ENCODE data around the gene KDM5B. TPM values are rescaled to one million over a fixed set of nuclear protein-coding genes. Genes with fewer than 3 reads are reported as not detected.
"Not testable (repeated sequence)": the region's sequence is repeated elsewhere in the genome, so short reads cannot be mapped to it uniquely, and the experiment has no call there.

Gene KDM5B
- total and polyA plus RNA-seq, 4 experiments from 2014 or later: 6.5 to 64.6 (median 39.4) TPM

- peaks cover 61 to 81% of the 10 kb centered on the region in 2 donors for H3K36me3 Mint-ChIP-seq
- H3K27me3 ChIP-seq (ENCODE audit: insufficient read depth, low read length); intact Hi-C loops (cut with micrococcal nuclease); H3K4me1 Mint-ChIP-seq; DNase-seq; H3K27me3 Mint-ChIP-seq; H3K9me3 Mint-ChIP-seq; CTCF ChIA-PET (ENCODE audit: partially characterized antibody); H3K4me1 ChIP-seq (ENCODE audit: insufficient read depth, low read length); H3K27ac ChIP-seq (ENCODE audit: low read depth, low read length); H3K9me3 ChIP-seq (ENCODE audit: control insufficient read depth in 1 of 2, low read length in 2 of 2); H3K4me3 ChIP-seq (ENCODE audit: low read length in 2 of 2); POLR2A ChIA-PET (ENCODE audit: partially characterized antibody); H3K4me3 Mint-ChIP-seq: not testable (repeated sequence)
- peak overlapping the region in 2 of 7 donors; percentile 29 to 48 for H3K27ac Mint-ChIP-seq
- H3K36me3 ChIP-seq (ENCODE audit: insufficient read depth, low read length): peaks cover 51% of the 10 kb centered on the region
Observed at GRCh38 chr1:202744770-202745169, 63.5 kb downstream of the KDM5B start.

DNA sequence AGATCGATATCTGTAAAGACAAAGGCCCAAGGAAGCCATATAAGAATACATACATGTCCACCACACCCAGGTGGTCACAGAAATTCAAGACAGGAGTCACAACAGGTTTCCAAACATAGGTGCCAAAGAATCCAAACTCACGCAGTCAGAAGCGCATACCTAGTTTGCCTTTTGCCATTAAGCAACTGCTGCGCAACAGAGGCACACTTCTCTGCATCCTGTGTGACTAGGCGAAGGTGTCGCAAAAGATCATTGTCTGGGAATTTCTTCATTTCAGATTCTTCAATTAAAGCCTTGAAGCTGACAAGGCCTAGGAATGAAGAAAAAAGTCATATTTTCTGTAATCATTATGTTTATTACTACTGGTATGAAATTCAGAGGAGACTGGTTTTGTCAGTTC lies 65.7 kb downstream of the KDM5B start:
- H3K9me3 ChIP-seq (ENCODE audit: control insufficient read depth in 1 of 2, low read length in 2 of 2): no peaks in the 10 kb centered on the region
- Mint-ChIP-seq H3K4me3 (no peak overlapping the region), H3K36me3 (peaks cover 64 to 76% of the 10 kb centered on the region in 2 donors), H3K9me3 (peaks cover 0 to 5% (median 0%) of the 10 kb centered on the region in 8 donors), H3K27ac (no peak overlapping the region), H3K27me3 (no peaks in the 10 kb centered on the region), H3K4me1 (no peaks in the 10 kb centered on the region)
- intact Hi-C loops (cut with micrococcal nuclease): no loop called here
- no peak overlapping the region for H3K27ac ChIP-seq (ENCODE audit: low read depth, low read length)
- H3K4me3 ChIP-seq (ENCODE audit: low read length in 2 of 2): no peak overlapping the region
- peaks cover 40% of the 10 kb centered on the region for H3K36me3 ChIP-seq (ENCODE audit: insufficient read depth, low read length)
- no peaks in the 10 kb centered on the region for H3K27me3 ChIP-seq (ENCODE audit: insufficient read depth, low read length)
- ChIA-PET CTCF (ENCODE audit: partially characterized antibody) (no interaction called here), POLR2A (ENCODE audit: partially characterized antibody) (no interaction called here)
- no peak for DNase-seq
- no peaks in the 10 kb centered on the region for H3K4me1 ChIP-seq (ENCODE audit: insufficient read depth, low read length)

- ChIA-PET CTCF (ENCODE audit: partially characterized antibody) (interaction anchor here (0.6 to 2.8 kb wide), 2 partner anchors 14 to 121 kb away, joined by 3 to 13 read pairs; no protein-coding TSS in a partner anchor), POLR2A (ENCODE audit: partially characterized antibody) (no interaction called here)
- Histone ChIP-seq H3K4me3 (ENCODE audit: low read length in 2 of 2) (no peak overlapping the region), H3K27ac (ENCODE audit: low read depth, low read length) (no peak overlapping the region), H3K4me1 (ENCODE audit: insufficient read depth, low read length) (no peaks in the 10 kb centered on the region), H3K9me3 (ENCODE audit: control insufficient read depth in 1 of 2, low read length in 2 of 2) (no peaks in the 10 kb centered on the region), H3K36me3 (ENCODE audit: insufficient read depth, low read length) (peaks cover 54% of the 10 kb centered on the region), H3K27me3 (ENCODE audit: insufficient read depth, low read length) (no peaks in the 10 kb centered on the region)
- intact Hi-C loops (cut with micrococcal nuclease): no loop called here
- H3K4me3 Mint-ChIP-seq: no peak overlapping the region
- no peaks in the 10 kb centered on the region for H3K9me3 Mint-ChIP-seq
- no peaks in the 10 kb centered on the region for H3K4me1 Mint-ChIP-seq
- H3K27ac Mint-ChIP-seq: no peak overlapping the region
- no peak for DNase-seq
- no peaks in the 10 kb centered on the region for H3K27me3 Mint-ChIP-seq
- H3K36me3 Mint-ChIP-seq: peaks cover 63 to 91% of the 10 kb centered on the region in 2 donors
Observed at GRCh38 chr1:202733251-202733650, 75.0 kb downstream of the KDM5B start.

GRCh38 chr1:202728951-202729350 lies 79.3 kb downstream of the KDM5B start:
- Mint-ChIP-seq H3K4me3 (no peak overlapping the region), H3K27ac (no peak overlapping the region), H3K36me3 (peaks cover 49 to 77% of the 10 kb centered on the region in 2 donors), H3K9me3 (no peaks in the 10 kb centered on the region), H3K27me3 (no peaks in the 10 kb centered on the region), H3K4me1 (no peaks in the 10 kb centered on the region)
- Histone ChIP-seq H3K27ac (ENCODE audit: low read depth, low read length) (no peak overlapping the region), H3K36me3 (ENCODE audit: insufficient read depth, low read length) (peaks cover 47% of the 10 kb centered on the region), H3K9me3 (ENCODE audit: control insufficient read depth in 1 of 2, low read length in 2 of 2) (no peaks in the 10 kb centered on the region), H3K27me3 (ENCODE audit: insufficient read depth, low read length) (no peaks in the 10 kb centered on the region), H3K4me1 (ENCODE audit: insufficient read depth, low read length) (no peaks in the 10 kb centered on the region), H3K4me3 (ENCODE audit: low read length in 2 of 2) (no peak overlapping the region)
- ChIA-PET CTCF (ENCODE audit: partially characterized antibody) (interaction anchor here (1.3 to 2.4 kb wide), 3 partner anchors 10 to 265 kb away, joined by 3 to 13 read pairs (median 9); no protein-coding TSS in a partner anchor), POLR2A (ENCODE audit: partially characterized antibody) (no interaction called here)
- no peak for DNase-seq
- intact Hi-C loops (cut with micrococcal nuclease): no loop called here

DNA sequence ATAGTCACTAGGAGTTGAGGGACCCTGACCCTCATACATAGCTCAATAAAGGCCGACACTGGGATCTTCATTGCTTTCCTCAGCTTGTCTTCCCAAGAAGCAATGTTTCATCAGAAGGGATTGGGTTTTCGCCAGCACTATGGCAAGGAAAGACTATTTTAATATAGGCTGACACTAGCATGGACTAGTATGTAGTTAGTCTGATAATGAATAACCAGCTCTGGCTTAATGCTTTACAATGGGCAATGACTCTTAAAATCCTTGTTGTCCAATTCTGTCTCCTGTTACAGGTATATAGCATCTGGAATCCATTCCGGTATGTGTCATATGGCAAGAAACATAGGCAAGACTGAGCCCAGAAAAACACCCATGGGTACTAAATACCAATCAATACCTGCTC lies 82.7 kb downstream of the KDM5B start:
- intact Hi-C loops (cut with micrococcal nuclease): no loop called here
- Mint-ChIP-seq H3K27ac (peak overlapping the region in 2 of 7 donors; percentile 23 to 44), H3K36me3 (peaks cover 31 to 44% of the 10 kb centered on the region in 2 donors), H3K9me3 (no peaks in the 10 kb centered on the region), H3K4me1 (no peaks in the 10 kb centered on the region), H3K4me3 (no peak overlapping the region), H3K27me3 (no peaks in the 10 kb centered on the region)
- POLR2A ChIA-PET (ENCODE audit: partially characterized antibody): no interaction called here
- Histone ChIP-seq H3K27me3 (ENCODE audit: insufficient read depth, low read length) (no peaks in the 10 kb centered on the region), H3K27ac (ENCODE audit: low read depth, low read length) (no peak overlapping the region), H3K9me3 (ENCODE audit: control insufficient read depth in 1 of 2, low read length in 2 of 2) (no peaks in the 10 kb centered on the region), H3K4me1 (ENCODE audit: insufficient read depth, low read length) (no peaks in the 10 kb centered on the region), H3K4me3 (ENCODE audit: low read length in 2 of 2) (no peak overlapping the region), H3K36me3 (ENCODE audit: insufficient read depth, low read length) (peaks cover 36% of the 10 kb centered on the region)
- CTCF ChIA-PET (ENCODE audit: partially characterized antibody): interaction anchor here (0.9 to 1.8 kb wide), 4 partner anchors 8 to 383 kb away, joined by 3 to 4 read pairs (median 3); partner anchors contain the start of gene UBE2T
- no peak for DNase-seq

GRCh38 chr1:202723708-202724107 lies 84.5 kb downstream of the KDM5B start:
- H3K9me3 ChIP-seq (ENCODE audit: control insufficient read depth in 1 of 2, low read length in 2 of 2): no peaks in the 10 kb centered on the region
- intact Hi-C loops (cut with micrococcal nuclease): no loop called here
- H3K4me3 Mint-ChIP-seq: no peak overlapping the region
- no peaks in the 10 kb centered on the region for H3K27me3 ChIP-seq (ENCODE audit: insufficient read depth, low read length)
- no peaks in the 10 kb centered on the region for H3K9me3 Mint-ChIP-seq
- peaks cover 14 to 25% of the 10 kb centered on the region in 2 donors for H3K36me3 Mint-ChIP-seq
- ChIA-PET POLR2A (ENCODE audit: partially characterized antibody) (no interaction called here), CTCF (ENCODE audit: partially characterized antibody) (interaction anchor here (1.5 kb wide), 1 partner anchor 12 kb away, joined by 5 read pairs; no protein-coding TSS in a partner anchor)
- H3K27ac ChIP-seq (ENCODE audit: low read depth, low read length): no peak overlapping the region
- no peak for DNase-seq
- no peak overlapping the region for H3K4me3 ChIP-seq (ENCODE audit: low read length in 2 of 2)
- H3K4me1 Mint-ChIP-seq: peaks cover 0 to 4% (median 2%) of the 10 kb centered on the region in 4 donors
- H3K27ac Mint-ChIP-seq: peak overlapping the region in 1 of 7 donors; percentile 20
- peaks cover 18% of the 10 kb centered on the region for H3K36me3 ChIP-seq (ENCODE audit: insufficient read depth, low read length)
- H3K4me1 ChIP-seq (ENCODE audit: insufficient read depth, low read length): no peaks in the 10 kb centered on the region
- no peaks in the 10 kb centered on the region for H3K27me3 Mint-ChIP-seq

DNA sequence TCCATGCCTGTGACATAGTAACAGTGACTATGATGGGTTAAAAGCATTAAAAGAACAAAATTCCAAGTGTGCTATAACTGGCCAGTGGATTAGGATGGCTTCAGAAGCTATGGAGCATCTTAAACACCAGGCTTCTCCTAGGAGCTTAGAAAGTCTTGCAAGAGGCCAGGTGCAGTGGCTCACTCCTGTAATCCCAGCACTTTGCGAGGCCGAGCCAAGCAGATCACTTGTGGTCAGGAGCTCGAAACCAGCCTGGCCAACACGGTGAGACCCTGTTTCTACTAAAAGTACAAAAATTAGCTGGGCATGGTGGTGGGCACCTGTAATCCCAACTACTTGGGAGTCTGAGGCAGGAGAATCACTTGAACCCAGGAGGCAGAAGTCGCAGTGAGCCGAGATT lies 85.2 kb downstream of the KDM5B start:
- H3K27me3 ChIP-seq (ENCODE audit: insufficient read depth, low read length); CTCF ChIA-PET (ENCODE audit: partially characterized antibody); DNase-seq; H3K27ac ChIP-seq (ENCODE audit: low read depth, low read length); H3K4me3 Mint-ChIP-seq; H3K9me3 Mint-ChIP-seq; POLR2A ChIA-PET (ENCODE audit: partially characterized antibody); H3K4me1 ChIP-seq (ENCODE audit: insufficient read depth, low read length); H3K4me3 ChIP-seq (ENCODE audit: low read length in 2 of 2); H3K4me1 Mint-ChIP-seq; H3K27ac Mint-ChIP-seq; intact Hi-C loops (cut with micrococcal nuclease); H3K27me3 Mint-ChIP-seq; H3K9me3 ChIP-seq (ENCODE audit: control insufficient read depth in 1 of 2, low read length in 2 of 2): not testable (repeated sequence)
- H3K36me3 ChIP-seq (ENCODE audit: insufficient read depth, low read length): peaks cover 11% of the 10 kb centered on the region
- peaks cover 8 to 19% of the 10 kb centered on the region in 2 donors for H3K36me3 Mint-ChIP-seq
